Stomach (tissue), 4 donors: ENCODE measurements around the gene NPR3.

Source experiments
- CTCF ChIP-seq, 7 experiments: fragments of 450-650 bp in 4 of 7; fragments of 200-600 bp in 3 of 7; sonication (generic) in 3 of 7; IDR thresholded peaks; one replicate each; pipeline ENCODE4 v1.5.1; 2016 to 2019; ENCODE audit warnings: antibody characterized with exemption in 7 of 7, control low read depth in 2 of 7, mild to moderate bottlenecking in 1 of 7
- EP300 ChIP-seq: sonication (generic); formaldehyde crosslinking; IDR thresholded peaks from one replicate; pipeline ENCODE4 v1.6.1; 2017; ENCODE audit warnings: antibody characterized with exemption
- POLR2A ChIP-seq, 4 donors: fragments of 450-650 bp; IDR thresholded peaks; one replicate each; pipeline ENCODE4 v1.6.1; 2016; ENCODE audit warnings: antibody characterized with exemption in 4 of 4, control low read depth in 2 of 4, mild to moderate bottlenecking in 1 of 4, moderate library complexity in 1 of 4
- POLR2AphosphoS5 ChIP-seq, 3 donors: sonication (generic); formaldehyde crosslinking; IDR thresholded peaks; one replicate each; pipeline ENCODE4 v1.6.1; 2016; ENCODE audit warnings: antibody characterized with exemption in 3 of 3

- TF ChIP-seq CTCF (IDR thresholded peaks at IDR 0.05) = no peak
- no peak for TF ChIP-seq POLR2AphosphoS5 (IDR thresholded peaks at IDR 0.05)
- TF ChIP-seq POLR2A (IDR thresholded peaks at IDR 0.05) = no peak
- no peak for TF ChIP-seq EP300
These were observed 92.5 kb downstream of the NPR3 start for GRCh38 chr5:32803656-32804055.
